HG03442 (cell line): Measurements from ENCODE around the gene ICAM2.
"Not testable (repeated sequence)": the region's sequence is repeated elsewhere in the genome, so short reads cannot be mapped to it uniquely, and the experiment has no call there.

Experiments
- ATAC-seq: cut with Tn5 transposase; IDR thresholded peaks from one replicate; pipeline ENCODE4 v1.9.1; 2021; ENCODE audit warnings: mild to moderate bottlenecking, moderate library complexity; ENCODE audit not compliant: unreplicated experiment

The ICAM2 gene

GRCh38 chr17:63998050-63998720 is 22.2 kb downstream of the ICAM2 start, which contains the start of gene PRR29:
Gene PRR29, plus strand, starts transcription at chr17:63998351. Its CDS starts 14 bp downstream, at chr17:63998365.
- ATAC-seq = no peak

GRCh38 chr17:63997341-63998048 is 22.9 kb downstream of the ICAM2 start:
- ATAC-seq = no peak

GRCh38 chr17:63996430-63997182 is 23.8 kb downstream of the ICAM2 start:
- ATAC-seq = no peak

GRCh38 chr17:63995626-63996025 is 24.8 kb downstream of the ICAM2 start:
- no peak for ATAC-seq

- ATAC-seq = no peak
These were observed 27.0 kb downstream of the ICAM2 start for GRCh38 chr17:63993368-63993985.

GRCh38 chr17:63991611-63992010 is 28.8 kb downstream of the ICAM2 start:
- no peak for ATAC-seq

GRCh38 chr17:63989622-63990345 is 30.6 kb downstream of the ICAM2 start:
- no peak for ATAC-seq

- ATAC-seq = no peak
These were observed 31.5 kb downstream of the ICAM2 start for GRCh38 chr17:63988741-63989621.

GRCh38 chr17:63988127-63988478 is 32.3 kb downstream of the ICAM2 start:
- no peak for ATAC-seq

GRCh38 chr17:63987221-63988126 is 33.0 kb downstream of the ICAM2 start:
- no peak for ATAC-seq

- ATAC-seq = no peak
These were observed 33.6 kb downstream of the ICAM2 start for GRCh38 chr17:63986821-63987220.

- ATAC-seq = no peak
These were observed 34.9 kb downstream of the ICAM2 start for GRCh38 chr17:63985387-63986140.

GRCh38 chr17:63984651-63985386 is 35.6 kb downstream of the ICAM2 start:
- no peak for ATAC-seq

GRCh38 chr17:63984236-63984635 is 36.2 kb downstream of the ICAM2 start:
- ATAC-seq = no peak

GRCh38 chr17:63983320-63983719 is 37.1 kb downstream of the ICAM2 start:
- no peak for ATAC-seq

- not testable (repeated sequence) for ATAC-seq
These were observed 37.8 kb downstream of the ICAM2 start for GRCh38 chr17:63982641-63983040.
